GM12872 (cell line): Measurements from ENCODE around the gene CD177.

Experiments
- CTCF ChIP-seq: IDR thresholded peaks from 3 replicates; pipeline ENCODE4 v1.5.1; 2011; ENCODE audit warnings: low read depth, mild to moderate bottlenecking, low read length, moderate library complexity; ENCODE audit not compliant: insufficient read depth

CD177 gene

GRCh38 chr19:43354305-43354627, 780 bp downstream of the CD177 start:
- no peak for TF ChIP-seq CTCF

GRCh38 chr19:43362179-43362578, 8.7 kb downstream of the CD177 start:
- no peak for TF ChIP-seq CTCF

- no peak for TF ChIP-seq CTCF
Observed at GRCh38 chr19:43362745-43363144, 9.3 kb downstream of the CD177 start.

GRCh38 chr19:43367822-43368221, 14.3 kb downstream of the CD177 start:
- no peak for TF ChIP-seq CTCF

- no peak for TF ChIP-seq CTCF
Observed at GRCh38 chr19:43371909-43372308, 18.4 kb downstream of the CD177 start.

GRCh38 chr19:43372462-43372861, 19.0 kb downstream of the CD177 start:
- no peak for TF ChIP-seq CTCF

GRCh38 chr19:43380008-43380407, 26.5 kb downstream of the CD177 start:
- no peak for TF ChIP-seq CTCF

- TF ChIP-seq CTCF, result no peak
Observed at GRCh38 chr19:43380771-43381386, 27.4 kb downstream of the CD177 start.
